HG03139 (cell line): ENCODE data around the gene ITGA8.
"Not testable (repeated sequence)": the region's sequence is repeated elsewhere in the genome, so short reads cannot be mapped to it uniquely, and the experiment has no call there.

Experiments used
- ATAC-seq: cut with Tn5 transposase; IDR thresholded peaks from one replicate; pipeline ENCODE4 v1.9.1; 2021; ENCODE audit not compliant: unreplicated experiment

ITGA8 gene

DNA sequence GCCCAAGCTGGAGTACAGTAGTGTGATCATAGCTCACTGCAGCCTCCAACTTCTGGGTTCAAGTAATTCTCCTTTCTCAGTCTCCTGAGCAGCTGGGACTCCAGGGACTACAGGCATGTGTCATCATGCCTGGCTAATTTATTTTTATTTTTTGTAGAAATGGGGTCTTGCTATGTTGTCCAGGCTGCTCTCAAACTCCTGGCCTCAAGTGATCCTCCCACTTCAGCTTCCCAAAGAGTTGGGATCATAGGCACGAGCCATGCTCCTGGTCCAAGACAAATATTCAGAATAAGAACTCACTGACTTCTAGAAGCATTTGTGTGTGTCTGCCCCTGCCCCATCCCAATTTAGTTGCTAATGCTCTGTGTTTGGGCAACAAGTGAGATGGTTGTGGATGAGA is 151.8 kb downstream of the ITGA8 start:
- no peak for ATAC-seq

DNA sequence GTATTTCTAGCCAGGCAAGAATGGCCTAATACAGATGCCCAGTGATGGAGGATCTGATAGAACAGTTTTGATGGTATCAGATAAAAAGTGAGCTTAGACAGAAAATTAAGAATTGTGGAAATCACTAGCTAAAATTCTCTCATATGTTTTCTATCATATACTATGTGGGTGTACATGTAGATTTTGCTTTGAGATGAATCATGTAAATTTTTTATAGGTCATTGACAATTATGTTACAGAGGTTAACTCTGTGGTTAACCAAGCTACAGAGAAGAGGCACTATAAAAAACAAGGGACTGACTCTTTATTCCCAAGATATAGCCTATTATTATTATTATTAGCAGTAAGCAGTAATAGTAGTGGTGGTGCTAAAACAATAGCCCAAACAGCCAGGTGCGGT is 156.5 kb downstream of the ITGA8 start:
- ATAC-seq: no peak

DNA sequence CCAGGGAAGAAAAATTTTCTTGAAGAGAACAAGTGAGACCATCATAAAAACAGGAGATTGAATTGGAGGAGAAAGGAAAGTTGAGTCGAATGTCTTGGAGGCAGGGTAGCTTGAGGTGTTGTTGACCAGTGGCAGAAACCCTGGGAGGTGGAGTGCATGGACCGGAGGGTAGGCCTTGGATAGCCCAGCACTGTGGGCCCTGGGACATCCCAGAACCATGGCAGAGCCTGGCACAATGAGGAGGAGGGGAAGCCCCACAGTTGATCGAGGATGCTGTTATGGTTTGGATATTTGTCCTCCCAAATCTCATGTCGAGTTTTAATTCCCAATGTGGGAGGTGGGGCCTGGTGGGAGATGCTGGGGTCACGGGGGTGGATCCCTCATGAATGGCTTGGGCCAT is 157.1 kb downstream of the ITGA8 start:
- no peak for ATAC-seq

DNA sequence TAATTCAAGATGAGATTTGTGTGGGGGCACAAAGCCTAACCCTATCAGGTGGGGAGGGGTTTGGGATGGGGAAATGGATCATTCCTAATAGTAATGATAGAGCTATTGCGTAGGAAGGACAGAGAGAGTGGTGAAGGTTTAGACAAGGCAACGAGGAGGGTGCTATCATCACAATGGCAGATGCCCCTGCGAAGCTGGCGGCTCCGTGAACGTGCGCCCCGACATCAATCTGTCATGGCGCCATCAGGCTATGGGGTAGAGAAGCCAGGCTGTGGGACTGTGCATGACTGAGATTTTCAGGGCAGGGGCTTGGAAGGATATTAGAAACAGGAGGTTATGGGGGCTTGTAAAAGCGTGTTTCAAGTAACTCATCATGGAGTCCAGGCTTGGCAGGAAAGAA is 157.6 kb downstream of the ITGA8 start:
- ATAC-seq: no peak

DNA sequence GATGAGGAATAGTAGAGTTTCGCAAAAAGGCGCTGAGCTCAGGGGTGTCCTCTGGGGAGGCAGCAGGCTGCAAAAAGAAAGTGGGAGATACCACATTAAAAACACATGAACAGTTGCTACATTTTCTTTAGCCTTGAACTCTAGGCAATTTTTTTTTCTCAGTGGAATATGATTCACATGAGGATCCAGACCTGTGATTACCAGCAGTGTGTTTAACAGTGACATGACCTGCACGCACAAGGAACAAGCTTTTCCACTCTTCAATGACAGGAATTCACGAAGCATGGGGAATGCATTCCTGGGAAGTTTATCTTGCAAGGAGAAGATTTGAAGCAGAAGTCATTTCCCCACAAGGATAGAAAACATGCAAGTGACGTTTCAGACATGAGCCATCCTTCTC is 161.6 kb downstream of the ITGA8 start:
- no peak for ATAC-seq

DNA sequence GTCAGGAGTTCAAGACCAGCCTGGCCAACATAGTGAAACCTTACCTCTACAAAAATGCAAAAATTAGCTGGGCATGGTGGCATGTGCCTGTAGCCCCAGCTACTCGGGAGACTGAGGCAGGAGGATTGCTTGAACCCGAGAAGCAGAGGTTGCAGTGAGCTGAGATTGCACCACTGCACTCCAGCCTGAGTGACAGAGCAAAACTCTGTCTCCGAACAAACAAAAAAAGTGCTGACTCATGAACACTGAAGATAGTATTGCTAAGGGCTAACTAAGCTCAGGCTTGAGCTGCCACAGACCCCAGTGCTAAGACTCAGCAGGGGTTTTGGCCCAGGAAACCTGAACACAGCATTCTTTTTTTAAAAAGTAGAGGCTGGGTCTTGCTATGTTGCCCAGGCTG is 162.6 kb downstream of the ITGA8 start:
- ATAC-seq: not testable (repeated sequence)

DNA sequence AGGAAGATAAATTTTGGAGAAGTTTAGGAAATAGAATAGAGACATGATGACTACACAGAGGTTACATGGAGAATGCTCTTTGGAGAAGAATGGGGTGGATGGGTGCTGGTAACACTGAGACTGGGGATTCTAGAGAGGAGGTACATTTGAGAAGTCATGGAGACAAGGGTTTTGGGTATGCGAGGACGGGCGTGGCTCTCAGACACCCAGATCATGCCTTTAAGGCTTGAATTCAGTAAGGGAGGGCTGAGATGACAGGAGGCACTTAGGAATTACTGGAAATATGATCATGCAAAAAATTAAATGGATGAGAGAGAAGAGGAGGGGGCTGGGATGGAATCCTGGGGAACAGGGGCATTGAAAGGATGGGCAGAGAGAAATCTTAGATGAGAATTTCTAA is 168.8 kb downstream of the ITGA8 start:
- ATAC-seq: no peak

DNA sequence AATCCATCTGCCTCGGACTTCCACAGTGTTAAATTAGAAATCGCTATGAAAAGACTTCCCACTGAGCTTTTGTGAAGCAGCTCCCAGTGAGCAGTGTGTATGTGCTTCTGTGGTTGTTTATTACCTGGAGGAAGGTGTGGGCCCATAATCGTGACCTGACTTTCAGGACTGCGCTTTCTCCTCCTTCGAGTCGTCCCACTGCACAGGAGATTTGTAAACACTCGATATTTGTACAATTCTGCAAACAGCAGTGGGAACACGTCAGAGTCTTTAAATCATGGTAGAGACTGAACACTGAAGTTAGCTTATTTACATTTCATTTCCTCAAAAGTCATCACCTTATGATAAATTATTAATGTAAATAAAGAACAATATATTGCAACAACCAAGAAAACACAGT is 171.4 kb downstream of the ITGA8 start:
- ATAC-seq: no peak

DNA sequence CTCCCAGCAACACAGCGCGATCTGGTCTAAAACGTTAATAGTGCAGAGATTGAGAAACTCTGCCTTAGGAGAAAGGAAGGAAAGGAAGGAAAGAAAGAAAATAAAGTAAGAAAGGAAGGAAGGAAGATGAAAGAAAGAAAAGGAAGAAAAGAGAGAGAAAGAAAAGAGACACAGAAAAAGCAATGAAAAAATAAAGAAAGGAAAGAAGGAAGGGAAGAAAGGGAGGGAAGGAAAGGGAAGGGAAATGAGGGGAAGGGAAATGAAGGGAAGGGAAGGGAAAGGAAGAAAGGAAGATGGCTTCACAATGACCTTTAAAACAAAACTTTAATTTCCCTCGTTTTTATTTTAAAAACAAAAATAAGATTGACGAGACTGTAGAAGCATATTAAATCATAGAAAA is 173.1 kb downstream of the ITGA8 start:
- ATAC-seq: no peak

DNA sequence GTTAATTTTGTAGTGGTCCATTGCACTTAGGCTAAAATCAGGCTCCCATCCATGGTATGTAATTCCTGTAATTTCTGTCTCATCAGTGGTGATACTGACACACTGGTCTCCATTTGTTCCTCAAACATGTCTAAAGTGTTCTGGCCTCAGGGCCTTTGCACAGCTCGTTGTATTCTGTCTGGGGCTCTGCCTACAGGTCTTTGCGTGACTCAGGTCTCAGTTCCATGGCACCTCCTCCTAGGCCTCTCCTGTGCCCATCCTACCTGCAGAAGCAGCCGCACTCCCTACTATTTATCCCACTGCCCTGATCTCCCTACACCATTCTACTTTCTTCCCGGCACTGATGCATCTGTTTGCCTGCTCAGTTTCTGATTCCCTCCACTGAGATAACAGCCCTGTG is 173.8 kb downstream of the ITGA8 start:
- no peak for ATAC-seq

DNA sequence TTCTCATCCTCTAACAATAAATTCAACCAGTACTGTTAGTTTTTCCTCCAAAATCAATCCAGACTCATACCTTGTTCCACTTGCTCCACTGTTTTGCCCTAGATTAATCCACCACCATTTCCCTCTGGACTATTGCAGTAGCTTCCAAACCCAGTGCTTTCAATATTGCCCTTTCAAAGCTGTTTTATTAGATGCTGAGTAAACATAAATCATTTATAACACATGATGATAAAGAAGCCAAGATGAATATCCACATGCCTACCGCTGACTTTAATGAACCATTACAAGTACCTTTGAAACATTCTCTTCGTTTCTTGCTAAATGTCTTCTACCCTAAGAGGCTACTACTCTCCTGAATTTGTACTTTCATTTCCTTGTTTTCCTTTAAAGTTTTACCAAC is 174.5 kb downstream of the ITGA8 start:
- no peak for ATAC-seq

DNA sequence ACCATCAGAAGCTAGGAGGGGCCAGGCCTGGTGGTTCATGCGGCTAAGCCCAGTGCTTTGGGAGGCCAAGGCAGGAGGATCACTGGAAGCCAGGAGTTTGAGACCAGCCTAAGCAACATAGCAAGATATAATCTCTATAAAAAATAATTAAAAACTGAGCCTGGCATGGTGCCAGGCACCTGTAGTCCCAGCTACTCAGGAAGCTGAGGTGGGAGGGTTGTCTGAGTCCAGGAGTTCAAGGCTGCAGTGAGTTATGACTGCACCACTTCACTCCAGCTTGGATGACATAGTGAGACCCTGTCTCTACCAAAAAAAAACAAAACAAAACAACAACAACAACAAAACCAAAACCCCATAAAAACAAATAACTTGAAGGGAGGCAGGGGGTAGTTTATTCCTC is 175.7 kb downstream of the ITGA8 start:
- ATAC-seq: no peak

DNA sequence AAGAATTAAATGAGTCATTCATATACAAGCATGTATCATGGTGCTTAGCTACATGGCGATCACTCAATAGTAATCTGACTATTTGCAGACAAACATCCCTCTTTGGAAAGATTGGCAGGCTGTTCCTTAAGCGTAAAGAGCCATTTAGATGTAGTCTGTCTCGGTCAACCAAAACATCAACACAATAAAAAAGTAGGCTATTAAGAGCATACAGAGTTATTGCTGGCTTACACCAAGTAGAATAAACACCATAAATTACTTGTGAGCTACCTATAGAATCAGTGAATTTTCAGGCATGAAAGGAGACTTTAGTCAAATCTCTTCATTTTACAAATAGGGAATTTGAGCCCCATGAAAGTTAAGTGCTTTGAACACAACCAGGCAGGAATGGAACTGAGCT is 176.9 kb downstream of the ITGA8 start:
- no peak for ATAC-seq

DNA sequence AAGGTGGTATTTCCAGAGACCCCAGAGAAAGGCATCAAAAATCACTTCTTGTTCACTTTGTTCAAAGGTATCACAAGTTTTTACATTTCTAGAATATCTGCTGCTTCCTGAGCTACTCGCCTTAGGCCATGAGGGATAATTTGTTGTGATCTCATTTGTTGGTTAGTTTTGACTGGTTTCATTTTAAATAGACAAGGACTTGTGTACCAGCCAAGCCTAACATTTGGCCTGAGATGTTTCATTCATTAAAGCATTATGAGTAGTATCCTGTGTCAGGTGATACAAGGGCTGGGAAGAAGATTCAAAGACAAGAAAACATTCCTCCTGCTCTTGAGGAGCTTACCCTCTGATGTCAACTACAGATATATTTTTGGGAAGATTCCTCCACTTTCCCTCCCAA is 178.3 kb downstream of the ITGA8 start:
- ATAC-seq: no peak

DNA sequence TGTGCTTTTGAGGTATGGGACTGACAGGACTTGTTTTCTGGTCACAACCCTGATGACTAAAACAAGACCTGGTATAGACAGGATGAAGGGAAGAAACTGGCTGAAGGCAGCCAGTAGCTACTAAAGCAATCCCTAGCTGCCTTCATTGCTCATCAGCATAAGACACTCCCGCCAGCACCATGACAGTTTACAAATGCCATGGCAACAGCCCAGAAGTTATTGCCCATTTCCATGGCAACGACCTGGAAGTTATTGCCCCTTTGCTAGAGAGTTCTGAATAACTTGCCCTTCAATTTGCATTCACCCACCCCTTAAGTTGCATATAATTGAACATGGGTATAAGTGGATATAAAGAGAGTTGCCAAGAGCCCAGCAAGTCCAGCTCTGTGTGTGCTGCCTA is 179.0 kb downstream of the ITGA8 start:
- no peak for ATAC-seq

DNA sequence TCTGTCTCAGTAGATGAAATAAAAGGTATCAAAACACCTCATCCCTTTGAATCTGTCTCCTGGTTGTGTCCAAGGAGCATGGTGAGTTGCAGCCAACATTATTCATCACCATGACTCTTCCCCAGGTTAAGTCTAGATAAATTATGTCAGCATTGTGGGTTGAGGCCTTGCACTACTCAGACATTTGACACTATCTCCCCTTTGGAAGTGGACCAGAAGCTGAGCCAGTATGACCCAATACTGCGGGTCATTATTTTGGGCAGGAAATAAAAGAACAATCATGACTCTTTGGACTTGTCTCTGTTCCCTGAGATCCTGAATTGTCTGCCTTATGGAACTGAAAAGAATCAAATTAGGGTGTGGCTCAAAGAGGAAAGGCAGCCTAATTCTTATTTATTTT is 180.5 kb downstream of the ITGA8 start:
- ATAC-seq: no peak

DNA sequence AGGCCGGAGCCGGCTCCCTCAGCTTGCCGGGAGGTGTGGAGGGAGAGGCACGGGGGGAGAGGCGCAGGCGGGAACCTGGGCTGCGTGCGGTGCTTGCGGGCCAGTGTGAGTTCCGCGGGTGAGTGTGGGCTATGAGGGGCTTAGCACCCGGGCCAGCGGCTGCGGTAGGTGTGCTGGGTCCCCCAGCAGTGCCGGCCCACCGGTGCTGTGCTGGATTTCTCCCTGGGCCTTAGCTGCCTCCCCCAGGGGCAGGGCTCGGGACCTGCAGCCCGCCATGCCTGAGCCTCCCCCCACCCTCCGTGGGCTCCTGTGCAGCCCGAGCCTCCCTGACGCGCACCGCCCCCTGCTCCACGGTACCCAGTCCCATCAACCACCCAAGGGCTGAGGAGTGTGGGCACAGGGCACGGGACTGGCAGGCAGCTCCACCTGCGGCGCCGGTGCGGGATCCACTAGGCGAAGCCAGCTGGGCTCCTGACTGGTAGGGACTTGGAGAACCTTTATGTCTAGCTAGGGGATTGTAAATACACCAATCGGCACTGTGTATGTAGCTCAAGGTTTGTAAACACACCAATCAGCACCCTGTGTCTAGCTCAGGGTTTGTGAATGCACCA is 184.7 kb downstream of the ITGA8 start:
- not testable (repeated sequence) for ATAC-seq

DNA sequence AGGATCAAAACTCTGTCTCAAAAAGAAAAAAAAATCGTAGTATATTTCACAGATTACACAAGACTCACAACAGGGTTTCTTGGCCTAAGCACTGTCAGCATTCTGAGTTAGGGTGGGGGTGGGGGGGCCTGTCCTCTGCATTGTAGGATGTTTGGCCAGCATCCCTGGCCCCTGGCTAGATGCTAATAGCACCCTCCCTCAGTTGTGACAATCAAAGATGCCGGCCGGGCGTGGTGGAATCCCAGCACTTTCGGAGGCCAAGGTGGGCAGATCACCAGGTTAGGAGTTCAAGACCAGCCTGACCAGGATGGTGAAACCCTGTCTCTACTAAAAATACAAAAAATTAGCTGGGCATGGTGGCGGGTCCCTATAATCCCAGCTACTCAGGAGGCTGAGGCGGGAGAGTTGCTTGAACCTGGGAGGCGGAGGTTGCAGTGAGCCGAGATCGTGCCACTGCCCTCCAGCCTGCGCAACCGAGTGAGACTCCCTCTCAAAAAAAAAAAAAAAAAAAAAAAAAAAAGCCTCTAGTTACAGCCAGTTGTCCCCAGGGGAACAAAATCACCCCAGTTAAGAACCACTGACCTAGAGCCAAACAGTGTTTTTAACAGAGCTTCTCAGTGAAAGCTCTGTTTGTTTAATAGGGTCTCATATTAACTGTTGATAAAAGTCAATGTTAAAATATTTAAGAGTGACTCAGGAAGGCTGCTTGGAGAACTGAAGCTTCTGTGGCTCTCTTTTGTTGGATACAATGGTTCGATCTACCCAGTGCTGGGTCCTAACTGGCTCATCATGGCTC is 187.6 kb downstream of the ITGA8 start:
- ATAC-seq: no peak

DNA sequence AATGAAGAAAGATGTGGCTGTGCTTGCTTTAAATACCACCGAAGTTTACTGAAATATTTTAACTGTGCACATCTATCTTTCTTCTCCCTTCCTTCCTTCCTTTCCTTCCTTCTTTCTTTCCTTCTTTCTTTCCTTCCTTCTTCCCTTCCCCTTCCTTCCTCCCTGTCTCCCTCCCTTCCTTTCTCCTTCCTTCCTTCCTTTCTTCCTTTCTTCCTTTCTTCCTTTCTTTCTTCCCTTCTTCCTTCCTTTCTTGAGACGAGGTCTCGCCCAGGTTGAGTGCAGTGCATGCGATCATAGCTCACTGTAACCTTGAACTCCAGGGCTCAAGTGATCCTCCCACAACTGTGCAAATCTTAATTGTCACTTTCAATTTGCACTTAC is 190.9 kb downstream of the ITGA8 start:
- ATAC-seq: no peak

DNA sequence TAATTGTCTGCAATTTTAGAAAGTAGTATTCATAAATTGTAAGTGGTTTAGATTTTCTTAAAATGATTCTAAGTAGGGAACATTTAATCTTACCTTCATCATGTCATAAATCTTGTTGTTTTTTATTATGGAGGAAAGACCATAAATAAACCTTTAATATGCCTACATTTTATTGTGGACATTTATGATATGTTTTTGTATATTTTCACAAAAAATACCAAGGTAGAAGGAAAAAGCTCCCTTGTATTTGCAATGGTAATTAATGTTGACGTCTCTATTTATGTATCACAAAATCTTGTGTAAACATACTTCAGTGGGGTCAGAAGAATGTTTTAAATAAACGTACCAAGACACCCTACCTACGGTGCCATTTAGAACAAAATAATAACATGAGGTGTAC is 193.0 kb downstream of the ITGA8 start:
- no peak for ATAC-seq

DNA sequence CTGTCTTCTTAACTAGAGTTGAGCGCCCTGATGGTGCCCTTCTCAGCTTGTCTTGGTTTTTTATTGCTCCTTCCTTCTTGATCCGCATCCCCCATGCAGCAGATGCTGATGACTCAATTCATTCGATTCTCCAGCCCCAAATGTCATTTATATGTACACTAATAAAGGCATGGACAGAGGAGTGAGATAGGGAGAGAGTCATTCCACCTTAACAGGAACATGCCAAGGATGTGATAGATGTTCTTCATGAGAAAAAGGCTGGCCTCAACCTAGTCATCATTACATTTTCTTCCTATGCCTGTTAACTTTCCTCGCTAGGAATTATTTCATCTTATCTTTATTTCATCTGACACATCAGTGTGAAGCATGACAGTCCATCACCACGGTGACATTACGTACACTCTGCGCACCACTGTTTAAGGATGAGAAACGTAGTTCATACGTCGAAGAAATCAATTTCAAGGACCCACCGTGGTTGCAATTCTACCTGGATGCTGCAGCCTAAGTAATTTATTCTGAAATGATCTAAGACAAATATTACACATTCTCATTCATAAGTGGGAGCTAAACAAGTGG is 198.3 kb downstream of the ITGA8 start:
- no peak for ATAC-seq

DNA sequence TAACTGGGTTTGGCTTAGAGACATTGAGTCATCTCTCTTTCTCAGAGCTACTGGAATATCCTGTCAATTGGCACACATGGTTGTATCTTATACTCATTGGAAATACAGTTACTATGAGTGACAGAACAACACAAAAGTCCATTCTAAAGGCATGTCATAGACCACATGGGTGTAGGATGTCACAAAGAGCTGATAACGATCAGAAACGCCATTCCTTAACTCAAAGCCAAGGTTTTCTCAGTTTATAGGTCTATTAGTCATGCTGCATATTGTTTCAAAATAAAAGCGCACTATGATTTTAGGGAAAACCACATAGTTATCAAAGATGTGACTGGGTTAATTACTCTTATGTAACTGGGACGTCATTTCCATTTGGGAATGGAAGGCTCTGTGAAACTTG is 201.5 kb downstream of the ITGA8 start:
- ATAC-seq: no peak
